ENCODE measurements around the gene FLOT2. TPM values are rescaled to one million over a fixed set of nuclear protein-coding genes. Genes with fewer than 3 reads are reported as not detected.
"Not testable (repeated sequence)": the region's sequence is repeated elsewhere in the genome, so short reads cannot be mapped to it uniquely, and the experiment has no call there.

The FLOT2 gene
- polyA plus RNA-seq, 2 donors, result 33.0 to 52.3 TPM

GRCh38 chr17:28841901-28842281 is 55.6 kb downstream of the FLOT2 start:
- WGBS, 2 donors, result 2 to 3% methylated on average over 6 of the region's 6 CpGs
- Histone ChIP-seq H3K27ac (ENCODE audit: low read depth in 2 of 2, low read length in 1 of 2) (peak overlapping the region; percentile 75 to 83), H3K4me1 (ENCODE audit: control insufficient read depth in 2 of 2, insufficient read depth in 2 of 2, low read length in 1 of 2) (no peaks in the 10 kb centered on the region)

GRCh38 chr17:28839221-28839620 is 58.3 kb downstream of the FLOT2 start:
- WGBS, 2 donors, result 78 to 92% methylated on average over 2 of the region's 2 CpGs
- no peaks in the 10 kb centered on the region for H3K27me3 ChIP-seq (ENCODE audit: control insufficient read depth in 1 of 2, insufficient read depth in 2 of 2, low read length in 2 of 2)

More at GRCh38 chr17:28841901-28842281, 55.6 kb downstream of the FLOT2 start:
- Histone ChIP-seq H3K9me3 (ENCODE audit: control insufficient read depth in 2 of 2, insufficient read depth in 1 of 2, low read depth in 1 of 2, low read length in 1 of 2) (no peaks in the 10 kb centered on the region), H3K4me3 (ENCODE audit: low read depth in 1 of 2, low read length in 2 of 2) (peak overlapping the region; percentile 84 to 85), H3K36me3 (ENCODE audit: control insufficient read depth in 2 of 2, insufficient read depth in 2 of 2, low read length in 1 of 2) (no peaks in the 10 kb centered on the region), H3K27me3 (ENCODE audit: control insufficient read depth in 1 of 2, insufficient read depth in 2 of 2, low read length in 2 of 2) (no peaks in the 10 kb centered on the region)

GRCh38 chr17:28836541-28836940 is 61.0 kb downstream of the FLOT2 start:
- not testable (repeated sequence) for H3K9me3 ChIP-seq (ENCODE audit: control insufficient read depth in 2 of 2, insufficient read depth in 1 of 2, low read depth in 1 of 2, low read length in 1 of 2); H3K4me1 ChIP-seq (ENCODE audit: control insufficient read depth in 2 of 2, insufficient read depth in 2 of 2, low read length in 1 of 2); H3K27ac ChIP-seq (ENCODE audit: low read depth in 2 of 2, low read length in 1 of 2); H3K36me3 ChIP-seq (ENCODE audit: control insufficient read depth in 2 of 2, insufficient read depth in 2 of 2, low read length in 1 of 2); H3K27me3 ChIP-seq (ENCODE audit: control insufficient read depth in 1 of 2, insufficient read depth in 2 of 2, low read length in 2 of 2); H3K4me3 ChIP-seq (ENCODE audit: low read depth in 1 of 2, low read length in 2 of 2)
- WGBS, 2 donors, result 90 to 95% methylated on average over 10 of the region's 10 CpGs

More at GRCh38 chr17:28839221-28839620, 58.3 kb downstream of the FLOT2 start:
- no peak overlapping the region for H3K4me3 ChIP-seq (ENCODE audit: low read depth in 1 of 2, low read length in 2 of 2)
- no peaks in the 10 kb centered on the region for H3K9me3 ChIP-seq (ENCODE audit: control insufficient read depth in 2 of 2, insufficient read depth in 1 of 2, low read depth in 1 of 2, low read length in 1 of 2)
- no peaks in the 10 kb centered on the region for H3K4me1 ChIP-seq (ENCODE audit: control insufficient read depth in 2 of 2, insufficient read depth in 2 of 2, low read length in 1 of 2)
- no peak overlapping the region for H3K27ac ChIP-seq (ENCODE audit: low read depth in 2 of 2, low read length in 1 of 2)
- no peaks in the 10 kb centered on the region for H3K36me3 ChIP-seq (ENCODE audit: control insufficient read depth in 2 of 2, insufficient read depth in 2 of 2, low read length in 1 of 2)

- Histone ChIP-seq H3K9me3 (ENCODE audit: control insufficient read depth in 2 of 2, insufficient read depth in 1 of 2, low read depth in 1 of 2, low read length in 1 of 2) (no peaks in the 10 kb centered on the region), H3K27ac (ENCODE audit: low read depth in 2 of 2, low read length in 1 of 2) (no peak overlapping the region), H3K27me3 (ENCODE audit: control insufficient read depth in 1 of 2, insufficient read depth in 2 of 2, low read length in 2 of 2) (no peaks in the 10 kb centered on the region), H3K4me3 (ENCODE audit: low read depth in 1 of 2, low read length in 2 of 2) (no peak overlapping the region), H3K36me3 (ENCODE audit: control insufficient read depth in 2 of 2, insufficient read depth in 2 of 2, low read length in 1 of 2) (no peaks in the 10 kb centered on the region), H3K4me1 (ENCODE audit: control insufficient read depth in 2 of 2, insufficient read depth in 2 of 2, low read length in 1 of 2) (no peaks in the 10 kb centered on the region)
- WGBS, 2 donors, result 96 to 100% methylated on average over 1 of the region's 1 CpG
These were observed 63.1 kb downstream of the FLOT2 start for GRCh38 chr17:28834420-28834819.

Other genes with a start within 250 kb of the FLOT2 start
- 10 to 100 TPM; 20.7 to 40.6 TPM for gene SDF2, start 235.8 kb downstream of the FLOT2 start, polyA plus RNA-seq
- 10 to 100 TPM; 21.4 to 29.2 TPM for gene SUPT6H, start 235.5 kb downstream of the FLOT2 start, polyA plus RNA-seq
- gene PROCA1, start 185.8 kb downstream of the FLOT2 start, polyA plus RNA-seq, result 1 to 10 TPM in 1 of 2 donors, under 1 TPM in 1; 0.59 to 2.0 TPM
- gene RAB34, start 179.9 kb downstream of the FLOT2 start, polyA plus RNA-seq, result 10 to 100 TPM; 31.5 to 42.2 TPM
- gene RPL23A, start 177.7 kb downstream of the FLOT2 start, polyA plus RNA-seq, result 1,000 to 10,000 TPM in 1 of 2 donors, 100 to 1,000 TPM in 1; 745 to 1,436 TPM
- 10 to 100 TPM; 12.5 to 16.9 TPM for gene TLCD1, start 171.5 kb downstream of the FLOT2 start, polyA plus RNA-seq
- gene NEK8, start 168.9 kb downstream of the FLOT2 start, polyA plus RNA-seq, result 1 to 10 TPM; 2.6 to 5.3 TPM
- 10 to 100 TPM; 30.0 to 34.6 TPM for gene TRAF4, start 153.7 kb downstream of the FLOT2 start, polyA plus RNA-seq
- gene FAM222B, start 54.9 kb downstream of the FLOT2 start, polyA plus RNA-seq, result 1 to 10 TPM; 5.6 to 7.3 TPM
- 10 to 100 TPM; 24.0 to 32.4 TPM for gene ERAL1, start 42.7 kb downstream of the FLOT2 start, polyA plus RNA-seq
- 10 to 100 TPM in 1 of 2 donors, 1 to 10 TPM in 1; 9.4 to 15.6 TPM for gene DHRS13, start 5.3 kb upstream of the FLOT2 start, polyA plus RNA-seq
- 1 to 10 TPM; 8.6 to 9.1 TPM for gene PHF12, start 53.8 kb upstream of the FLOT2 start, polyA plus RNA-seq
- gene SEZ6, start 108.3 kb upstream of the FLOT2 start, polyA plus RNA-seq, result not detected
- gene PIPOX, start 145.4 kb upstream of the FLOT2 start, polyA plus RNA-seq, result under 1 TPM; 0.41 to 0.48 TPM

Measured in esophagus (tissue), 2 donors.